ENCODE results near the gene VEZT. TPM values are rescaled to one million over a fixed set of nuclear protein-coding genes. Genes with fewer than 3 reads are reported as not detected.

Gene VEZT
- total RNA-seq, 2 experiments from 2014 or later: 52.7 to 58.4 TPM

GRCh38 chr12:95243497-95244183, 26.0 kb downstream of the VEZT start:
- peaks cover 25% of the 10 kb centered on the region for H3K4me1 Mint-ChIP-seq
- H3K4me3 Mint-ChIP-seq: no peak overlapping the region
- no peak for DNase-seq
- no peaks in the 10 kb centered on the region for H3K27me3 Mint-ChIP-seq
- peaks cover 14% of the 10 kb centered on the region for H3K36me3 Mint-ChIP-seq
- H3K9me3 Mint-ChIP-seq: no peaks in the 10 kb centered on the region
- H3K27ac Mint-ChIP-seq: no peak overlapping the region

GRCh38 chr12:95244350-95244749, 26.7 kb downstream of the VEZT start:
- H3K27ac Mint-ChIP-seq: no peak overlapping the region
- no peaks in the 10 kb centered on the region for H3K27me3 Mint-ChIP-seq
- no peak for DNase-seq
- H3K9me3 Mint-ChIP-seq: no peaks in the 10 kb centered on the region
- H3K36me3 Mint-ChIP-seq: peaks cover 14% of the 10 kb centered on the region
- no peak overlapping the region for H3K4me3 Mint-ChIP-seq
- H3K4me1 Mint-ChIP-seq: peaks cover 23% of the 10 kb centered on the region

- DNase-seq: no peak
- H3K4me1 Mint-ChIP-seq: peaks cover 15% of the 10 kb centered on the region
- no peaks in the 10 kb centered on the region for H3K9me3 Mint-ChIP-seq
- H3K27ac Mint-ChIP-seq: no peak overlapping the region
- peaks cover 15% of the 10 kb centered on the region for H3K36me3 Mint-ChIP-seq
- no peaks in the 10 kb centered on the region for H3K27me3 Mint-ChIP-seq
- no peak overlapping the region for H3K4me3 Mint-ChIP-seq
Measured at GRCh38 chr12:95248095-95248494, 30.5 kb downstream of the VEZT start.

- no peaks in the 10 kb centered on the region for H3K9me3 Mint-ChIP-seq
- no peaks in the 10 kb centered on the region for H3K27me3 Mint-ChIP-seq
- H3K4me3 Mint-ChIP-seq: no peak overlapping the region
- DNase-seq: no peak
- peaks cover 17% of the 10 kb centered on the region for H3K36me3 Mint-ChIP-seq
- no peak overlapping the region for H3K27ac Mint-ChIP-seq
- peaks cover 15% of the 10 kb centered on the region for H3K4me1 Mint-ChIP-seq
Measured at GRCh38 chr12:95248604-95249360, 31.2 kb downstream of the VEZT start.

GRCh38 chr12:95253386-95253785, 35.8 kb downstream of the VEZT start:
- H3K9me3 Mint-ChIP-seq: no peaks in the 10 kb centered on the region
- no peak overlapping the region for H3K4me3 Mint-ChIP-seq
- no peak overlapping the region for H3K27ac Mint-ChIP-seq
- no peaks in the 10 kb centered on the region for H3K27me3 Mint-ChIP-seq
- H3K36me3 Mint-ChIP-seq: peaks cover 29% of the 10 kb centered on the region
- peaks cover under 1% of the 10 kb centered on the region for H3K4me1 Mint-ChIP-seq
- DNase-seq: no peak

GRCh38 chr12:95257541-95257940, 39.9 kb downstream of the VEZT start:
- Mint-ChIP-seq H3K4me1 (no peaks in the 10 kb centered on the region), H3K27me3 (no peaks in the 10 kb centered on the region), H3K36me3 (peaks cover 29% of the 10 kb centered on the region), H3K9me3 (no peaks in the 10 kb centered on the region), H3K27ac (no peak overlapping the region), H3K4me3 (no peak overlapping the region)
- DNase-seq: no peak

- H3K27ac Mint-ChIP-seq: no peak overlapping the region
- DNase-seq: no peak
- no peaks in the 10 kb centered on the region for H3K9me3 Mint-ChIP-seq
- H3K36me3 Mint-ChIP-seq: peaks cover 31% of the 10 kb centered on the region
- no peak overlapping the region for H3K4me3 Mint-ChIP-seq
- H3K27me3 Mint-ChIP-seq: no peaks in the 10 kb centered on the region
- H3K4me1 Mint-ChIP-seq: no peaks in the 10 kb centered on the region
Measured at GRCh38 chr12:95258151-95258550, 40.5 kb downstream of the VEZT start.

GRCh38 chr12:95258803-95259202, 41.2 kb downstream of the VEZT start:
- no peak overlapping the region for H3K4me3 Mint-ChIP-seq
- DNase-seq: no peak
- H3K9me3 Mint-ChIP-seq: no peaks in the 10 kb centered on the region
- H3K36me3 Mint-ChIP-seq: peaks cover 31% of the 10 kb centered on the region
- H3K4me1 Mint-ChIP-seq: no peaks in the 10 kb centered on the region
- no peaks in the 10 kb centered on the region for H3K27me3 Mint-ChIP-seq
- no peak overlapping the region for H3K27ac Mint-ChIP-seq

GRCh38 chr12:95259368-95259767, 41.8 kb downstream of the VEZT start:
- no peaks in the 10 kb centered on the region for H3K4me1 Mint-ChIP-seq
- no peaks in the 10 kb centered on the region for H3K9me3 Mint-ChIP-seq
- no peaks in the 10 kb centered on the region for H3K27me3 Mint-ChIP-seq
- no peak for DNase-seq
- H3K36me3 Mint-ChIP-seq: peaks cover 31% of the 10 kb centered on the region
- H3K4me3 Mint-ChIP-seq: no peak overlapping the region
- H3K27ac Mint-ChIP-seq: no peak overlapping the region

- no peak for DNase-seq
- Mint-ChIP-seq H3K27ac (no peak overlapping the region), H3K4me3 (no peak overlapping the region), H3K36me3 (peaks cover 21% of the 10 kb centered on the region), H3K4me1 (peaks cover 2% of the 10 kb centered on the region), H3K9me3 (no peaks in the 10 kb centered on the region), H3K27me3 (no peaks in the 10 kb centered on the region)
Measured at GRCh38 chr12:95261109-95261508, 43.5 kb downstream of the VEZT start.

GRCh38 chr12:95262808-95263207, 45.2 kb downstream of the VEZT start:
- DNase-seq: no peak
- H3K4me3 Mint-ChIP-seq: no peak overlapping the region
- H3K9me3 Mint-ChIP-seq: no peaks in the 10 kb centered on the region
- peaks cover 2% of the 10 kb centered on the region for H3K4me1 Mint-ChIP-seq
- peaks cover 18% of the 10 kb centered on the region for H3K36me3 Mint-ChIP-seq
- no peaks in the 10 kb centered on the region for H3K27me3 Mint-ChIP-seq
- no peak overlapping the region for H3K27ac Mint-ChIP-seq

GRCh38 chr12:95265765-95266164, 48.2 kb downstream of the VEZT start:
- Mint-ChIP-seq H3K27me3 (no peaks in the 10 kb centered on the region), H3K9me3 (no peaks in the 10 kb centered on the region), H3K4me1 (peaks cover 2% of the 10 kb centered on the region), H3K4me3 (no peak overlapping the region), H3K27ac (no peak overlapping the region), H3K36me3 (peaks cover 13% of the 10 kb centered on the region)
- DNase-seq: no peak

GRCh38 chr12:95266254-95266653, 48.6 kb downstream of the VEZT start:
- DNase-seq: no peak
- Mint-ChIP-seq H3K27ac (no peak overlapping the region), H3K4me3 (no peak overlapping the region), H3K4me1 (peaks cover 2% of the 10 kb centered on the region), H3K36me3 (peaks cover 13% of the 10 kb centered on the region), H3K9me3 (no peaks in the 10 kb centered on the region), H3K27me3 (no peaks in the 10 kb centered on the region)

- H3K4me1 Mint-ChIP-seq: peaks cover 2% of the 10 kb centered on the region
- peaks cover 12% of the 10 kb centered on the region for H3K36me3 Mint-ChIP-seq
- DNase-seq: no peak
- H3K27me3 Mint-ChIP-seq: no peaks in the 10 kb centered on the region
- no peak overlapping the region for H3K27ac Mint-ChIP-seq
- H3K9me3 Mint-ChIP-seq: no peaks in the 10 kb centered on the region
- no peak overlapping the region for H3K4me3 Mint-ChIP-seq
Measured at GRCh38 chr12:95269892-95270291, 52.3 kb downstream of the VEZT start.

- H3K27me3 Mint-ChIP-seq: no peaks in the 10 kb centered on the region
- no peak for DNase-seq
- peaks cover 7% of the 10 kb centered on the region for H3K36me3 Mint-ChIP-seq
- H3K4me1 Mint-ChIP-seq: no peaks in the 10 kb centered on the region
- H3K4me3 Mint-ChIP-seq: no peak overlapping the region
- H3K27ac Mint-ChIP-seq: no peak overlapping the region
- H3K9me3 Mint-ChIP-seq: no peaks in the 10 kb centered on the region
Measured at GRCh38 chr12:95271465-95271864, 53.9 kb downstream of the VEZT start.

GRCh38 chr12:95277139-95277538, 59.5 kb downstream of the VEZT start:
- Mint-ChIP-seq H3K27me3 (no peaks in the 10 kb centered on the region), H3K36me3 (peaks cover 16% of the 10 kb centered on the region), H3K27ac (no peak overlapping the region), H3K4me3 (no peak overlapping the region), H3K9me3 (no peaks in the 10 kb centered on the region), H3K4me1 (no peaks in the 10 kb centered on the region)
- DNase-seq: no peak
